Right atrium auricular region (tissue), 2 donors: ENCODE measurements around the gene SDSL. TPM values are rescaled to one million over a fixed set of nuclear protein-coding genes. Genes with fewer than 3 reads are reported as not detected.

Experiments used
- DNase-seq: peaks from one replicate; pipeline ENCODE4 v3.0.0-alpha.2; 2019; ENCODE audit warnings: low spot score
- H3K27ac ChIP-seq, 2 donors: fragments of 200-600 bp; sonication (generic); 1 replicate in 1 of 2; 2 replicates in 1 of 2; pipeline ENCODE4 v1.5.1; 2016 to 2019
- H3K27me3 ChIP-seq, 2 donors: fragments of 200-600 bp; sonication (generic); one replicate each; pipeline versions ENCODE4 v1.5.1 to v1.6.0; 2017 to 2019
- H3K36me3 ChIP-seq: fragments of 200-600 bp; sonication (generic); one replicate; pipeline ENCODE4 v1.5.1; 2016
- H3K4me1 ChIP-seq, 2 donors: fragments of 200-600 bp; sonication (generic); one replicate each; pipeline versions ENCODE4 v1.5.1 to v1.6.0; 2017 to 2019
- H3K4me3 ChIP-seq, 2 donors: fragments of 200-600 bp; sonication (generic); 1 replicate in 1 of 2; 2 replicates in 1 of 2; pipeline ENCODE4 v1.5.1; 2017 to 2019; ENCODE audit warnings: mild to moderate bottlenecking in 1 of 2, moderate library complexity in 1 of 2
- H3K9me3 ChIP-seq, 2 donors: fragments of 200-600 bp; sonication (generic); one replicate each; pipeline ENCODE4 v1.5.1; 2019
- CTCF ChIP-seq, 2 donors: fragments of 200-600 bp; sonication (generic); IDR thresholded peaks; one replicate each; pipeline ENCODE4 v1.5.1; 2019; ENCODE audit warnings: antibody characterized with exemption in 2 of 2
- total RNA-seq, 2 donors: library from RNA; depleted of rRNA; stranded (reverse); fragments of >200 nt; gene quantifications; one replicate each; pipeline ENCODE4 v1.1.0, GENCODE V29; 2016

SDSL gene
- total RNA-seq, 2 donors from 2014 or later, result 2.8 to 5.5 TPM

- Histone ChIP-seq H3K4me1 (peaks cover 0 to 49% of the 10 kb centered on the region in 2 donors), H3K4me3 (peak overlapping the region in 1 of 2 donors; percentile 39), H3K27me3 (peaks cover 43 to 51% of the 10 kb centered on the region in 2 donors), H3K27ac (no peak overlapping the region), H3K36me3 (no peaks in the 10 kb centered on the region), H3K9me3 (no peaks in the 10 kb centered on the region)
- no peak for DNase-seq
- no peak for TF ChIP-seq CTCF (IDR thresholded peaks at IDR 0.05)
These were observed 41.0 kb downstream of the SDSL start for GRCh38 chr12:113462998-113463745.

- Histone ChIP-seq H3K27me3 (peaks cover 48 to 57% of the 10 kb centered on the region in 2 donors), H3K4me3 (peak overlapping the region in 1 of 2 donors; percentile 39), H3K36me3 (no peaks in the 10 kb centered on the region), H3K9me3 (no peaks in the 10 kb centered on the region), H3K4me1 (peaks cover 0 to 52% of the 10 kb centered on the region in 2 donors), H3K27ac (no peak overlapping the region)
- DNase-seq, result no peak
- no peak for TF ChIP-seq CTCF (IDR thresholded peaks at IDR 0.05)
These were observed 41.7 kb downstream of the SDSL start for GRCh38 chr12:113463746-113464451.

- Histone ChIP-seq H3K4me3 (peak overlapping the region in 1 of 2 donors; percentile 39), H3K4me1 (peaks cover 0 to 52% of the 10 kb centered on the region in 2 donors), H3K9me3 (no peaks in the 10 kb centered on the region), H3K36me3 (no peaks in the 10 kb centered on the region), H3K27me3 (peaks cover 48 to 60% of the 10 kb centered on the region in 2 donors), H3K27ac (no peak overlapping the region)
- DNase-seq, result no peak
- TF ChIP-seq CTCF (IDR thresholded peaks at IDR 0.05), result no peak
These were observed 42.2 kb downstream of the SDSL start for GRCh38 chr12:113464452-113464775.

GRCh38 chr12:113464852-113465719 lies 42.9 kb downstream of the SDSL start:
- TF ChIP-seq CTCF (IDR thresholded peaks at IDR 0.05), result no peak

GRCh38 chr12:113465808-113466453 lies 43.8 kb downstream of the SDSL start:
- TF ChIP-seq CTCF (IDR thresholded peaks at IDR 0.05), result no peak
- Histone ChIP-seq H3K4me1 (peaks cover 0 to 52% of the 10 kb centered on the region in 2 donors), H3K36me3 (no peaks in the 10 kb centered on the region), H3K27me3 (peaks cover 48 to 75% of the 10 kb centered on the region in 2 donors), H3K9me3 (no peaks in the 10 kb centered on the region), H3K27ac (no peak overlapping the region), H3K4me3 (no peak overlapping the region)
- DNase-seq, result no peak

More at GRCh38 chr12:113464852-113465719, 42.9 kb downstream of the SDSL start:
- Histone ChIP-seq H3K4me3 (peak overlapping the region in 1 of 2 donors; percentile 34), H3K27me3 (peaks cover 48 to 67% of the 10 kb centered on the region in 2 donors), H3K27ac (no peak overlapping the region), H3K9me3 (no peaks in the 10 kb centered on the region), H3K36me3 (no peaks in the 10 kb centered on the region), H3K4me1 (peaks cover 0 to 52% of the 10 kb centered on the region in 2 donors)
- no peak for DNase-seq
